A549 (cell line): Measurements from ENCODE around the gene CKAP5.

Experiments
- BHLHE40 ChIP-seq: IDR thresholded peaks from 2 replicates; pipeline ENCODE4 v1.6.1; 2012; ENCODE audit warnings: low read depth, low read length, inconsistent platforms
- CBX2 ChIP-seq: fragments of 200-600 bp; sonication (generic); IDR thresholded peaks from 2 replicates; pipeline ENCODE4 v1.6.1; 2016; ENCODE audit warnings: low read depth, mild to moderate bottlenecking, borderline replicate concordance
- CTCF ChIP-seq: fragments of >200 bp; sonication (Bioruptor Twin); formaldehyde crosslinking; IDR thresholded peaks from 3 replicates; pipeline ENCODE4 v1.5.1; 2016
- EP300 ChIP-seq, 2 experiments: fragments of >200 bp; sonication (Bioruptor Twin); formaldehyde crosslinking; IDR thresholded peaks; 2 replicates in 1 of 2; 3 replicates in 1 of 2; pipeline ENCODE4 v1.6.1; 2016 to 2017
- ESRRA ChIP-seq: fragments of 150-350 bp; IDR thresholded peaks from 2 replicates; pipeline ENCODE4 v1.6.1; 2014; ENCODE audit warnings: mild to moderate bottlenecking, low read length, borderline replicate concordance
- JUN ChIP-seq, 2 experiments: fragments of >200 bp; sonication (Bioruptor Twin); formaldehyde crosslinking; IDR thresholded peaks; 2 replicates in 1 of 2; 3 replicates in 1 of 2; pipeline ENCODE4 v1.6.1; 2016 to 2017
- NR3C1 ChIP-seq: fragments of >200 bp; sonication (Bioruptor Twin); formaldehyde crosslinking; IDR thresholded peaks from 3 replicates; pipeline ENCODE4 v1.6.1; 2017
- RAD21 ChIP-seq, 2 experiments: fragments of >200 bp in 1 of 2; sonication (Bioruptor Twin) in 1 of 2; formaldehyde crosslinking in 1 of 2; IDR thresholded peaks in 1 of 2; conservative IDR thresholded peaks in 1 of 2; 2 replicates in 1 of 2; 3 replicates in 1 of 2; pipeline ENCODE4 v1.6.1; 2012 to 2018; ENCODE audit warnings: inconsistent platforms in 1 of 2
- RCOR1 ChIP-seq: fragments of 150-350 bp; IDR thresholded peaks from 2 replicates; pipeline ENCODE4 v1.6.1; 2014; ENCODE audit warnings: antibody characterized with exemption, low read length, low read depth
- SMC3 ChIP-seq: fragments of >200 bp; sonication (Bioruptor Twin); formaldehyde crosslinking; IDR thresholded peaks from 3 replicates; pipeline ENCODE4 v1.6.1; 2018; ENCODE audit warnings: inconsistent platforms
- TF ChIP-seq, protein P1 (sequence below): fragments of 150-350 bp; IDR thresholded peaks from 2 replicates; pipeline ENCODE4 v1.6.1; 2014; ENCODE audit warnings: low read depth, mild to moderate bottlenecking, low read length

DNA sequence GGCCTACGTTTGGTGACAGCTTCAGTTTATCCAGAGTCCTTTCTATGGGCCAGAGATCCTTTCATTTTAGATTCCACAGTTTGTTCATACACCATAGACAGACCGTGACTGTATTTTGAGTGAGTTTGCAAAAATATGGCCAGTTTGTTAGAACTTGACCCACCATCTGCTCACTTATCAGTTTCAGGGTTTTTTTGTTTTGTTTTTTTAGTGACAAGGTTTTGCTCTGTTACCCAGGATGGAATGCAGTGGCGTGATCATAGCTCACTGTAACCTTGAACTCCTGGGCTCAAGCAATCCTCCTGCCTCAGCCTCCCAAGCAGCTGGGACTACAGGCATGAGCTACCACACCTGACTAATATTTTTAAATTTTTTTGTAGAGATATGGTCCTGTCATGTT is 9.1 kb upstream of the CKAP5 start:
- no peak for TF ChIP-seq CTCF
- no peak for TF ChIP-seq BHLHE40
- TF ChIP-seq NR3C1 = no peak
- no peak for TF ChIP-seq RCOR1
- no peak for TF ChIP-seq ESRRA
- no peak for TF ChIP-seq EP300 (IDR thresholded peaks at IDR 0.05)
- no peak for TF ChIP-seq SMC3
- TF ChIP-seq, protein P1, sequence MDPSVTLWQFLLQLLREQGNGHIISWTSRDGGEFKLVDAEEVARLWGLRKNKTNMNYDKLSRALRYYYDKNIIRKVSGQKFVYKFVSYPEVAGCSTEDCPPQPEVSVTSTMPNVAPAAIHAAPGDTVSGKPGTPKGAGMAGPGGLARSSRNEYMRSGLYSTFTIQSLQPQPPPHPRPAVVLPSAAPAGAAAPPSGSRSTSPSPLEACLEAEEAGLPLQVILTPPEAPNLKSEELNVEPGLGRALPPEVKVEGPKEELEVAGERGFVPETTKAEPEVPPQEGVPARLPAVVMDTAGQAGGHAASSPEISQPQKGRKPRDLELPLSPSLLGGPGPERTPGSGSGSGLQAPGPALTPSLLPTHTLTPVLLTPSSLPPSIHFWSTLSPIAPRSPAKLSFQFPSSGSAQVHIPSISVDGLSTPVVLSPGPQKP = no peak
- TF ChIP-seq RAD21 (conservative IDR thresholded peaks at IDR 0.05 in 1 of 2, IDR thresholded peaks at IDR 0.05 in 1 of 2) = no peak
- no peak for TF ChIP-seq JUN (IDR thresholded peaks at IDR 0.05)
- no peak for TF ChIP-seq CBX2
